H9 (cell line): ENCODE data around the gene EIF3A. TPM values are rescaled to one million over a fixed set of nuclear protein-coding genes. Genes with fewer than 3 reads are reported as not detected.

Experiments
- DNase-seq: peaks from one replicate; pipeline ENCODE4 v3.0.0-alpha.2; 2017
- H2AFZ ChIP-seq: one replicate; pipeline ENCODE4 v1.6.1; 2013; ENCODE audit warnings: mild to moderate bottlenecking, low read length, control low read depth, moderate library complexity
- H2AK5ac ChIP-seq: 2 replicates; pipeline ENCODE4 v1.6.1; 2013; ENCODE audit warnings: low read length, control low read depth, mixed read lengths; ENCODE audit not compliant: insufficient read length
- H2BK120ac ChIP-seq: one replicate; pipeline ENCODE4 v1.6.1; 2013; ENCODE audit warnings: low read depth, mild to moderate bottlenecking, low read length, control low read depth, inconsistent platforms; ENCODE audit not compliant: poor library complexity, severe bottlenecking
- H2BK12ac ChIP-seq: 2 replicates; pipeline ENCODE4 v1.6.1; 2013; ENCODE audit warnings: low read length, control low read depth, mixed read lengths, low read depth; ENCODE audit not compliant: insufficient read length
- H2BK15ac ChIP-seq: 2 replicates; pipeline ENCODE4 v1.6.1; 2013; ENCODE audit warnings: low read depth, low read length, control low read depth
- H2BK20ac ChIP-seq: one replicate; pipeline ENCODE4 v1.6.1; 2013; ENCODE audit warnings: low read depth, mild to moderate bottlenecking, low read length, control low read depth, inconsistent platforms; ENCODE audit not compliant: poor library complexity, severe bottlenecking
- H2BK5ac ChIP-seq: 2 replicates; pipeline ENCODE4 v1.6.1; 2013; ENCODE audit warnings: low read length, control low read depth, mixed read lengths; ENCODE audit not compliant: insufficient read length
- H3K14ac ChIP-seq: 2 replicates; pipeline ENCODE4 v1.6.1; 2013; ENCODE audit warnings: low read length, control low read depth; ENCODE audit not compliant: insufficient read depth
- H3K18ac ChIP-seq: 2 replicates; pipeline ENCODE4 v1.6.1; 2013; ENCODE audit warnings: low read depth, mild to moderate bottlenecking, mixed read lengths, low read length, control low read depth; ENCODE audit not compliant: insufficient read length
- H3K23ac ChIP-seq: 2 replicates; pipeline ENCODE4 v1.6.1; 2013; ENCODE audit warnings: low read length, control low read depth, mixed read lengths, low read depth; ENCODE audit not compliant: insufficient read length
- H3K23me2 ChIP-seq: 2 replicates; pipeline ENCODE4 v1.6.1; 2013; ENCODE audit warnings: low read depth, mild to moderate bottlenecking, mixed read lengths, low read length, control low read depth; ENCODE audit not compliant: insufficient read length, poor library complexity, severe bottlenecking
- H3K27ac ChIP-seq: 2 replicates; pipeline ENCODE4 v1.5.1; 2013; ENCODE audit warnings: low read length, control low read depth, mixed read lengths, low read depth; ENCODE audit not compliant: insufficient read length
- H3K27me3 ChIP-seq: 2 replicates; pipeline ENCODE4 v1.6.1; 2013; ENCODE audit warnings: low read length, control low read depth, inconsistent platforms; ENCODE audit not compliant: insufficient read depth
- H3K4ac ChIP-seq: 2 replicates; pipeline ENCODE4 v1.6.1; 2013; ENCODE audit warnings: low read depth, mild to moderate bottlenecking, control low read depth, inconsistent platforms, low read length, moderate library complexity
- H3K4me1 ChIP-seq: 2 replicates; pipeline ENCODE4 v1.6.1; 2013; ENCODE audit warnings: low read length, control low read depth, inconsistent platforms; ENCODE audit not compliant: insufficient read depth
- H3K4me2 ChIP-seq: 2 replicates; pipeline ENCODE4 v1.6.1; 2013; ENCODE audit warnings: low read length, control low read depth, mixed read lengths; ENCODE audit not compliant: insufficient read length, insufficient read depth
- H3K56ac ChIP-seq: 2 replicates; pipeline ENCODE4 v1.6.1; 2013; ENCODE audit warnings: low read depth, mild to moderate bottlenecking, mixed read lengths, low read length, control low read depth; ENCODE audit not compliant: insufficient read length
- H3K79me1 ChIP-seq: 2 replicates; pipeline ENCODE4 v1.6.1; 2013; ENCODE audit warnings: low read depth, mild to moderate bottlenecking, moderate library complexity, low read length, control low read depth, inconsistent platforms; ENCODE audit not compliant: insufficient read depth, poor library complexity, severe bottlenecking
- H3K79me2 ChIP-seq: 2 replicates; pipeline ENCODE4 v1.6.1; 2013; ENCODE audit warnings: low read length, control low read depth, inconsistent platforms; ENCODE audit not compliant: insufficient read depth
- H3K9ac ChIP-seq: 2 replicates; pipeline ENCODE4 v1.6.1; 2013; ENCODE audit warnings: low read length, control low read depth, mixed read lengths; ENCODE audit not compliant: insufficient read length; ENCODE audit errors: extremely low read depth
- H3K9me3 ChIP-seq: one replicate; pipeline ENCODE4 v1.6.1; 2013; ENCODE audit warnings: low read depth, low read length, inconsistent platforms; ENCODE audit not compliant: control insufficient read depth
- H3T11ph ChIP-seq: one replicate; pipeline ENCODE4 v1.6.1; 2013; ENCODE audit warnings: mild to moderate bottlenecking, low read length, control low read depth, inconsistent platforms
- H4K20me1 ChIP-seq: one replicate; pipeline ENCODE4 v1.6.1; 2013; ENCODE audit not compliant: control insufficient read depth, insufficient read length, insufficient read depth
- H4K5ac ChIP-seq: 2 replicates; pipeline ENCODE4 v1.6.1; 2013; ENCODE audit warnings: low read depth, mild to moderate bottlenecking, mixed read lengths, low read length, control low read depth; ENCODE audit not compliant: insufficient read length
- H4K8ac ChIP-seq: replicated peaks from 2 replicates; pipeline ENCODE4 v1.6.1; 2013; ENCODE audit warnings: low read length, control low read depth, mixed read lengths, low read depth; ENCODE audit not compliant: insufficient read length
- H4K91ac ChIP-seq: 2 replicates; pipeline ENCODE4 v1.6.1; 2013; ENCODE audit warnings: low read depth, mild to moderate bottlenecking, moderate library complexity, mixed read lengths, low read length, control low read depth; ENCODE audit not compliant: insufficient read length
- H3K27ac Mint-ChIP-seq, 3 experiments: 2 replicates in 2 of 3; 3 replicates in 1 of 3; pipeline ENCODE4 v1.8.0; 2020 to 2021; ENCODE audit warnings: mixed read lengths in 3 of 3, mild to moderate bottlenecking in 1 of 3, moderate library complexity in 1 of 3
- H3K27me3 Mint-ChIP-seq: 2 replicates; pipeline ENCODE4 v1.8.0; 2021; ENCODE audit warnings: low read depth, mild to moderate bottlenecking, moderate library complexity, mixed read lengths
- H3K36me3 Mint-ChIP-seq, 3 experiments: 2 replicates in 2 of 3; 3 replicates in 1 of 3; pipeline ENCODE4 v1.8.0; 2020 to 2021; ENCODE audit warnings: low read depth in 3 of 3, mixed read lengths in 3 of 3; ENCODE audit not compliant: insufficient read depth in 1 of 3
- H3K4me1 Mint-ChIP-seq, 2 experiments: 2 replicates each; pipeline ENCODE4 v1.8.0; 2020; ENCODE audit warnings: mixed read lengths in 2 of 2
- H3K4me3 Mint-ChIP-seq, 2 experiments: 2 replicates in 1 of 2; 3 replicates in 1 of 2; pipeline ENCODE4 v1.8.0; 2020 to 2021; ENCODE audit warnings: mild to moderate bottlenecking in 2 of 2, mixed read lengths in 2 of 2, moderate library complexity in 1 of 2
- H3K9me3 Mint-ChIP-seq, 2 experiments: 2 replicates in 1 of 2; 3 replicates in 1 of 2; pipeline ENCODE4 v1.8.0; 2020; ENCODE audit warnings: mild to moderate bottlenecking in 2 of 2, mixed read lengths in 2 of 2, moderate library complexity in 1 of 2
- WGBS: extraction: QIAGEN DNeasy Blood & Tissue Kit; methylation state at CpG from one replicate; pipeline ENCODE4 v1.1.7; 2013; ENCODE audit warnings: missing lambda C conversion rate, low lambda C conversion rate, mixed read lengths; ENCODE audit not compliant: insufficient read length; ENCODE audit errors: extremely low coverage; 5-methylcytosine and 5-hydroxymethylcytosine counted together
- total RNA-seq: library from RNA; stranded (reverse); gene quantifications from 2 replicates; pipeline ENCODE4 v1.2.1, GENCODE V29; 2021
- TF ChIP-seq, protein P1 (sequence below): fragments of 200-600 bp; sonication (generic); conservative IDR thresholded peaks from 3 replicates; pipeline ENCODE4 v1.8.0; 2021; ENCODE audit warnings: antibody characterized with exemption, mild to moderate bottlenecking

Gene EIF3A
- total RNA-seq, 1 experiment from 2014 or later = 206 TPM

DNA sequence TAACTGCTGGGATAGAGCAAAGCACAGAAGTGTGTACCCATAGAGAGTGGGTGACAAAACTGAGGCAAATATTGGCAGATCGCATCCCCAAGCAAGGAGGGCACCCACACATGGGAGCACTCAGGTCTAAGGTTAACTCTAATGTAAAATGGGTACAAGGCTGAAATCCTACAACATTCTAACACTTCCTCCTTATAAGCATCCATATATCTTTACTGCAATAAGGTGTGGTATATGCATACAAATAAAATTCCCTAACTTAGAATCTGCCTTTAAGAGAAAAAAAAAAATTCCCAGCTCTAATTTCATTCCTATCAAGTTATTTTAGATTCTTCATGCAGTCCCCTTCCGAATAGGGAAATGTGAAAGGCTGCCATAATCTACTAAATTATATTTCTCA lies 18.7 kb downstream of the EIF3A start:
- Mint-ChIP-seq H3K4me1 (peaks cover 0 to 3% of the 10 kb centered on the region in 2 experiments; a peak in 3 of 4 replicates), H3K27ac (no peak overlapping the region; a peak in 1 of 7 replicates), H3K36me3 (peaks cover 68 to 99% (median 97%) of the 10 kb centered on the region in 3 experiments; a peak in 6 of 7 replicates), H3K4me3 (no peak overlapping the region), H3K9me3 (no peaks in the 10 kb centered on the region), H3K27me3 (no peaks in the 10 kb centered on the region)
- no peak overlapping the region for H3K27ac ChIP-seq
- H4K8ac ChIP-seq = no peak overlapping the region
- WGBS = no CpG with 5 or more reads among the region's 2 CpGs
- H3K23me2 ChIP-seq = no peaks in the 10 kb centered on the region
- H3K9ac ChIP-seq = no peak overlapping the region
- no peak for DNase-seq
- no peak overlapping the region for H3K56ac ChIP-seq
- H3K4ac ChIP-seq = no peak overlapping the region
- H3T11ph ChIP-seq = no peak overlapping the region
- no peak overlapping the region for H2AK5ac ChIP-seq
- no peaks in the 10 kb centered on the region for H4K20me1 ChIP-seq
- no peak overlapping the region for H2BK5ac ChIP-seq
- no peak overlapping the region for H2BK20ac ChIP-seq
- no peak overlapping the region for H2BK12ac ChIP-seq
- H2BK15ac ChIP-seq = no peak overlapping the region
- no peak overlapping the region for H3K18ac ChIP-seq
- H3K4me2 ChIP-seq = no peak overlapping the region
- no peaks in the 10 kb centered on the region for H3K79me1 ChIP-seq
- H3K79me2 ChIP-seq = peaks cover 14% of the 10 kb centered on the region; the same call in 1 of the 2 replicates
- TF ChIP-seq, protein P1, sequence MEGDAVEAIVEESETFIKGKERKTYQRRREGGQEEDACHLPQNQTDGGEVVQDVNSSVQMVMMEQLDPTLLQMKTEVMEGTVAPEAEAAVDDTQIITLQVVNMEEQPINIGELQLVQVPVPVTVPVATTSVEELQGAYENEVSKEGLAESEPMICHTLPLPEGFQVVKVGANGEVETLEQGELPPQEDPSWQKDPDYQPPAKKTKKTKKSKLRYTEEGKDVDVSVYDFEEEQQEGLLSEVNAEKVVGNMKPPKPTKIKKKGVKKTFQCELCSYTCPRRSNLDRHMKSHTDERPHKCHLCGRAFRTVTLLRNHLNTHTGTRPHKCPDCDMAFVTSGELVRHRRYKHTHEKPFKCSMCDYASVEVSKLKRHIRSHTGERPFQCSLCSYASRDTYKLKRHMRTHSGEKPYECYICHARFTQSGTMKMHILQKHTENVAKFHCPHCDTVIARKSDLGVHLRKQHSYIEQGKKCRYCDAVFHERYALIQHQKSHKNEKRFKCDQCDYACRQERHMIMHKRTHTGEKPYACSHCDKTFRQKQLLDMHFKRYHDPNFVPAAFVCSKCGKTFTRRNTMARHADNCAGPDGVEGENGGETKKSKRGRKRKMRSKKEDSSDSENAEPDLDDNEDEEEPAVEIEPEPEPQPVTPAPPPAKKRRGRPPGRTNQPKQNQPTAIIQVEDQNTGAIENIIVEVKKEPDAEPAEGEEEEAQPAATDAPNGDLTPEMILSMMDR = no peak
- no peak overlapping the region for H4K5ac ChIP-seq
- H3K9me3 ChIP-seq = no peaks in the 10 kb centered on the region
- H4K91ac ChIP-seq = no peak overlapping the region
- H3K14ac ChIP-seq = no peak overlapping the region
- no peak overlapping the region for H2BK120ac ChIP-seq
- no peak overlapping the region for H3K23ac ChIP-seq
- H2AFZ ChIP-seq = no peak overlapping the region
- no peaks in the 10 kb centered on the region for H3K27me3 ChIP-seq
- no peaks in the 10 kb centered on the region for H3K4me1 ChIP-seq
